Keratinocyte (primary cell): Measurements from ENCODE around the gene USP47. TPM values are rescaled to one million over a fixed set of nuclear protein-coding genes. Genes with fewer than 3 reads are reported as not detected.

Experiments
- DNase-seq: peaks from one replicate; pipeline ENCODE4 v3.0.0-alpha.2; 2011; ENCODE audit warnings: low read depth, missing footprints, low spot score
- FAIRE-seq: peaks from 2 replicates; lab custom pipeline; 2011; peaks lifted over from hg19 to GRCh38; lab: Jason Lieb, UNC
- H2AFZ ChIP-seq: 2 replicates; pipeline ENCODE4 v1.6.0; 2012; ENCODE audit warnings: low read length, control low read depth, inconsistent platforms; ENCODE audit not compliant: control insufficient read depth
- H3K27ac ChIP-seq: 2 replicates; pipeline ENCODE4 v1.5.1; 2011; ENCODE audit warnings: low read length; ENCODE audit not compliant: control insufficient read depth, insufficient read depth
- H3K27me3 ChIP-seq: 3 replicates; pipeline ENCODE4 v1.6.0; 2011; ENCODE audit warnings: low read length; ENCODE audit not compliant: control insufficient read depth, insufficient read depth; ENCODE audit errors: extremely low read depth
- H3K36me3 ChIP-seq, 2 experiments: 2 replicates in 1 of 2; 3 replicates in 1 of 2; pipeline ENCODE4 v1.5.1; 2011; ENCODE audit warnings: low read length in 2 of 2, mild to moderate bottlenecking in 1 of 2; ENCODE audit not compliant: control insufficient read depth in 2 of 2, insufficient read depth in 2 of 2; ENCODE audit errors: extremely low read depth in 1 of 2
- H3K4me1 ChIP-seq: 3 replicates; pipeline ENCODE4 v1.5.1; 2011; ENCODE audit warnings: low read length; ENCODE audit not compliant: control insufficient read depth, insufficient read depth; ENCODE audit errors: extremely low read depth
- H3K4me2 ChIP-seq: 3 replicates; pipeline ENCODE4 v1.6.0; 2011; ENCODE audit warnings: low read depth, low read length; ENCODE audit not compliant: control insufficient read depth, insufficient read depth; ENCODE audit errors: extremely low read depth
- H3K4me3 ChIP-seq, 3 experiments: fragments of 200-600 bp in 1 of 3; sonication (generic) in 1 of 3; 2 replicates in 2 of 3; 3 replicates in 1 of 3; pipeline ENCODE4 v1.5.1; 2011 to 2016; ENCODE audit warnings: low read length in 3 of 3, mild to moderate bottlenecking in 3 of 3, control low read depth in 2 of 3, inconsistent platforms in 1 of 3, low read depth in 1 of 3, mixed read lengths in 1 of 3, mixed run types in 1 of 3, moderate library complexity in 1 of 3; ENCODE audit not compliant: control insufficient read depth in 2 of 3, insufficient read depth in 2 of 3; ENCODE audit errors: extremely low read depth in 1 of 3
- H3K79me2 ChIP-seq: 2 replicates; pipeline ENCODE4 v1.6.0; 2012; ENCODE audit warnings: low read length; ENCODE audit not compliant: control insufficient read depth, insufficient read depth
- H3K9ac ChIP-seq: 3 replicates; pipeline ENCODE4 v1.6.0; 2011; ENCODE audit warnings: low read length; ENCODE audit not compliant: control insufficient read depth, insufficient read depth; ENCODE audit errors: extremely low read depth
- H3K9me1 ChIP-seq: 3 replicates; pipeline ENCODE4 v1.6.0; 2011; ENCODE audit warnings: low read length; ENCODE audit not compliant: control insufficient read depth, insufficient read depth; ENCODE audit errors: extremely low read depth
- H3K9me3 ChIP-seq: 2 replicates; pipeline ENCODE4 v1.5.1; 2012; ENCODE audit warnings: low read depth, low read length; ENCODE audit not compliant: control insufficient read depth
- H4K20me1 ChIP-seq: 3 replicates; pipeline ENCODE4 v1.6.0; 2011; ENCODE audit warnings: low read length; ENCODE audit not compliant: control insufficient read depth, insufficient read depth; ENCODE audit errors: extremely low read depth
- EZH2 ChIP-seq: IDR thresholded peaks from one replicate; pipeline ENCODE4 v1.6.1; 2012; ENCODE audit warnings: inconsistent platforms, mild to moderate bottlenecking, low read length, moderate library complexity
- dilution Hi-C: fragments of 300-500 bp; cut with MboI; formaldehyde crosslinking; loops from one replicate; pipeline ENCODE4 v1.7.0; 2020; ENCODE audit warnings: low sequenced_read_pairs; ENCODE audit not compliant: extremely low pct_ligation_motif_present
- polyA plus RNA-seq, 5 experiments: library from polyadenylated mRNA; depleted of rRNA in 3 of 5; stranded (reverse) in 3 of 5; stranded (forward) in 1 of 5; unstranded in 1 of 5; fragments of >200 nt; gene quantifications; 1 replicate in 1 of 5; 2 replicates in 3 of 5; 3 replicates in 1 of 5; pipeline versions ENCODE4 v1.2.1 to v1.2.3, GENCODE V29; 2011 to 2012; ENCODE audit warnings: missing spikeins in 2 of 5, low read depth in 1 of 5, low replicate concordance in 1 of 5
- TF ChIP-seq, protein P1 (sequence below), 3 experiments: IDR thresholded peaks in 1 of 3; conservative IDR thresholded peaks in 1 of 3; optimal IDR thresholded peaks in 1 of 3; 2 replicates in 2 of 3; 3 replicates in 1 of 3; pipeline versions ENCODE3 to v1.5.1; 2011; ENCODE audit warnings: low read length in 3 of 3, mild to moderate bottlenecking in 3 of 3, moderate library complexity in 2 of 3, control low read depth in 1 of 3, inconsistent platforms in 1 of 3; ENCODE audit not compliant: insufficient read depth in 2 of 3; ENCODE audit errors: extremely low read depth in 1 of 3

Gene USP47
- polyA plus RNA-seq, 1 donor (not counting 4 experiments of a cell fraction or from before 2014, with no cell fraction given): 22.4 TPM

- H3K4me1 ChIP-seq: peaks cover 33% of the 10 kb centered on the region
- H3K9me1 ChIP-seq: no peaks in the 10 kb centered on the region
- no peak overlapping the region for H2AFZ ChIP-seq
- H3K79me2 ChIP-seq: peaks cover 56% of the 10 kb centered on the region
- H3K4me2 ChIP-seq: peak overlapping the region; percentile 95
- peaks cover 18 to 34% of the 10 kb centered on the region in 2 experiments for H3K36me3 ChIP-seq
- TF ChIP-seq, protein P1, sequence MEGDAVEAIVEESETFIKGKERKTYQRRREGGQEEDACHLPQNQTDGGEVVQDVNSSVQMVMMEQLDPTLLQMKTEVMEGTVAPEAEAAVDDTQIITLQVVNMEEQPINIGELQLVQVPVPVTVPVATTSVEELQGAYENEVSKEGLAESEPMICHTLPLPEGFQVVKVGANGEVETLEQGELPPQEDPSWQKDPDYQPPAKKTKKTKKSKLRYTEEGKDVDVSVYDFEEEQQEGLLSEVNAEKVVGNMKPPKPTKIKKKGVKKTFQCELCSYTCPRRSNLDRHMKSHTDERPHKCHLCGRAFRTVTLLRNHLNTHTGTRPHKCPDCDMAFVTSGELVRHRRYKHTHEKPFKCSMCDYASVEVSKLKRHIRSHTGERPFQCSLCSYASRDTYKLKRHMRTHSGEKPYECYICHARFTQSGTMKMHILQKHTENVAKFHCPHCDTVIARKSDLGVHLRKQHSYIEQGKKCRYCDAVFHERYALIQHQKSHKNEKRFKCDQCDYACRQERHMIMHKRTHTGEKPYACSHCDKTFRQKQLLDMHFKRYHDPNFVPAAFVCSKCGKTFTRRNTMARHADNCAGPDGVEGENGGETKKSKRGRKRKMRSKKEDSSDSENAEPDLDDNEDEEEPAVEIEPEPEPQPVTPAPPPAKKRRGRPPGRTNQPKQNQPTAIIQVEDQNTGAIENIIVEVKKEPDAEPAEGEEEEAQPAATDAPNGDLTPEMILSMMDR (optimal IDR thresholded peaks at IDR 0.05 in 1 of 3, IDR thresholded peaks at IDR 0.05 in 1 of 3, conservative IDR thresholded peaks at IDR 0.05 in 1 of 3; ENCODE audit: extremely low read depth in 1 of 3, insufficient read depth in 2 of 3, low read length in 3 of 3): peak in 1 of 3 experiments; percentile 55
- TF ChIP-seq EZH2: no peak
- FAIRE-seq (no peak), DNase-seq (no peak)
- no peaks in the 10 kb centered on the region for H3K9me3 ChIP-seq
- H4K20me1 ChIP-seq: peaks cover 5% of the 10 kb centered on the region
- dilution Hi-C loops: no loop called here
- peak overlapping the region; percentile 75 to 84 (median 78) for H3K4me3 ChIP-seq
- no peaks in the 10 kb centered on the region for H3K27me3 ChIP-seq
- H3K9ac ChIP-seq: peak overlapping the region; percentile 87
- peak overlapping the region; percentile 75 for H3K27ac ChIP-seq
Observed at GRCh38 chr11:12007230-12007593, 165.4 kb downstream of the USP47 start.

- Histone ChIP-seq H3K9ac (peak within 1 kb of the TSS; percentile 87), H3K9me3 (no peaks in the 10 kb centered on the region), H3K4me2 (peak within 1 kb of the TSS; percentile 95), H3K27me3 (no peaks in the 10 kb centered on the region), H3K4me3 (peak within 1 kb of the TSS; percentile 75 to 87 (median 78)), H3K36me3 (peaks cover 13 to 28% of the 10 kb centered on the region in 2 experiments), H3K79me2 (peaks cover 50% of the 10 kb centered on the region), H3K27ac (peak within 1 kb of the TSS; percentile 75), H3K9me1 (no peaks in the 10 kb centered on the region), H3K4me1 (peaks cover 33% of the 10 kb centered on the region), H2AFZ (peak within 1 kb of the TSS; percentile 71), H4K20me1 (peaks cover 5% of the 10 kb centered on the region)
- peak; percentile 96 for FAIRE-seq
- dilution Hi-C loops: no loop called here
- no peak for DNase-seq
- TF ChIP-seq, protein P1 (optimal IDR thresholded peaks at IDR 0.05 in 1 of 3, IDR thresholded peaks at IDR 0.05 in 1 of 3, conservative IDR thresholded peaks at IDR 0.05 in 1 of 3; ENCODE audit: extremely low read depth in 1 of 3, insufficient read depth in 2 of 3, low read length in 3 of 3): no peak
- no peak for TF ChIP-seq EZH2
Observed at GRCh38 chr11:12007769-12008737, 166.3 kb downstream of the USP47 start, which contains the start of gene DKK3. Gene DKK3 (minus strand): TSS chr11:12008626. CDS start chr11:12008582, 44 bp downstream.

Other genes with a start within 250 kb of the USP47 start
- gene GALNT18, start 220.0 kb upstream of the USP47 start, polyA plus RNA-seq: 27.2 to 35.5 TPM (median 29.3 TPM) in 3 replicates
- 712 to 984 TPM (median 777 TPM) in 3 replicates for gene DKK3, start 166.7 kb downstream of the USP47 start, polyA plus RNA-seq